ENCODE data around the gene SEC22B.
A peak's percentile ranks its signal among the peaks of the same experiment; 100 is the strongest.
"Not testable (repeated sequence)": the region's sequence is repeated elsewhere in the genome, so short reads cannot be mapped to it uniquely, and the experiment has no call there.

Gene SEC22B

DNA sequence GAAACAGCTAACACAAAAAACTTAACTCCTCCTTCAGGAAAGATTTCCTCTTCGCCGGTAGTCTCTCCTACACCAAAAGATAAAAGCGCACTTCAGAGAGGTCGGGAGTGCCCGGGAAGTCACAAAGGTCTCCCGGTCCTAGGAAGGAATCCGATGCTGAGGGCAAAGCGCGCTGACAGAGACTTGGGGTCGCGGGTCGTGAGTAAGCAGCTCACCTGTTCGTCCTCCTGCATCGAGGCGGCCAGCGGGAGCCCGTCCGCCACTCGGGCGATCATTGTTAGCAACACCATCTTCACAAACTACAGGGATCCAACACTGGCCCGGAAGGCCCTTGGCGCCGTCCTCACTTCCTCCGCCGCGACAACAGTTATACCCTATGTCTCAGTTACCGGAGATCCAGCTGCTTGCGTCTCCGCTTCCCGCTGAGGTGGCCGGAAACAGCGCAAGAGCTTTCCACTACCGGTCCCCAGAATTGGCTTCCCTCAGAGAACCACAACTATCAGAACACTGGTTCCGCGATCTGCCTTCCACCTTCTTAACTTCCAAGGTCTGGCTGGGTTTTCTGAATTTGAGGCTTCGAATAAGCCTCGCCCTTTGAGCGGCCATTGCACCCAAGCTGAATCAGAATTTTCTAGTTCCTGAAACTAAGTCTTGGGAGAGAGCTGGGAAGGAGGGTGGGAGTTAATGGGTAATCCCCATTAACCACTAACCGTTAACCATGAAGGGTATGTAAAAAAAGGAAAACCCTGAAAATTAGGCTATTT is at the start of gene SEC22B:
Gene SEC22B, minus strand, starts transcription at position 429 of the 764 bp plus-strand sequence. Its CDS starts 139 bp downstream, at position 290.
- peak in 55 of 56 donors; percentile 44 to 92 (median 82) for DNase-seq

- DNase-seq = not testable (repeated sequence)
Observed at GRCh38 chr1:120217933-120218332, 41.6 kb upstream of the SEC22B start.

GRCh38 chr1:120217175-120217929 is 41.0 kb upstream of the SEC22B start:
- DNase-seq = not testable (repeated sequence)

DNA sequence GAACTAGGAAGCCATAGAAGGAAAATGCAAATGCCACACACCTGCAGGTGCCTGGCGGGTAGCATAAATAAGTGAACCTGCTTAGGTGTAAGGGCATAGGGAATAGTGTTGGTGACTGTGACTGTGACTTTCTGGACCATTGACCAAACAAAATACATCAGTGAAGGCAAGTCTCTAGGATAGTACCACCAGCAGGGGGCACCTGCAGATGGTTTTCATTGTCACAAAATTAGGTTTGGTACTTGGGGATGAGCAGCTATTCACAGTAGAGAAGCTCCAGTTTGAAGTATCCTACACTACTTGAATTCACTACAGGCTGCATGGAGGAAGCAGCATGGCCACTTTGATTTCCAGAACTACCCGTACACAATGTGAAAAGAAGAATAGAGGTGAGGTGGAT is 37.3 kb upstream of the SEC22B start:
- not testable (repeated sequence) for DNase-seq

DNA sequence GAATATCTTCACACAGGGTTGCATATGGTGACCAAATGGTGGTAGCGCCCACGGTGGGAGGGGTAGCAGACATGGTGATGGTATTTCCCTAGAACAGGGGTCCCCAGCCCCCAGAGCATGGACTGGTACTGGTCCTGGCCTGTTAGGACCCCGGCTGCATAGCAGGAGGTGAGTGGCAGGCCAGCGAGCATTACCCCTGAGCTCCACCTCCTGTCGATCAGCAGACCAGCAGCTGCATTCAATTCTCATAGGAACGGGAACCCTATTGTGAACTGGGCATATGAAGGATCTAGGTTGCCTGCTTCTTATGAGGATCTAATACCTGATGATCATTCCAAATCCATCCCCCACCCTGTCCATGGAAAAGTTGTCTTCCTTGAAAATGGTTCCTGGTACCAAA is 34.4 kb upstream of the SEC22B start:
- DNase-seq = not testable (repeated sequence)

DNA sequence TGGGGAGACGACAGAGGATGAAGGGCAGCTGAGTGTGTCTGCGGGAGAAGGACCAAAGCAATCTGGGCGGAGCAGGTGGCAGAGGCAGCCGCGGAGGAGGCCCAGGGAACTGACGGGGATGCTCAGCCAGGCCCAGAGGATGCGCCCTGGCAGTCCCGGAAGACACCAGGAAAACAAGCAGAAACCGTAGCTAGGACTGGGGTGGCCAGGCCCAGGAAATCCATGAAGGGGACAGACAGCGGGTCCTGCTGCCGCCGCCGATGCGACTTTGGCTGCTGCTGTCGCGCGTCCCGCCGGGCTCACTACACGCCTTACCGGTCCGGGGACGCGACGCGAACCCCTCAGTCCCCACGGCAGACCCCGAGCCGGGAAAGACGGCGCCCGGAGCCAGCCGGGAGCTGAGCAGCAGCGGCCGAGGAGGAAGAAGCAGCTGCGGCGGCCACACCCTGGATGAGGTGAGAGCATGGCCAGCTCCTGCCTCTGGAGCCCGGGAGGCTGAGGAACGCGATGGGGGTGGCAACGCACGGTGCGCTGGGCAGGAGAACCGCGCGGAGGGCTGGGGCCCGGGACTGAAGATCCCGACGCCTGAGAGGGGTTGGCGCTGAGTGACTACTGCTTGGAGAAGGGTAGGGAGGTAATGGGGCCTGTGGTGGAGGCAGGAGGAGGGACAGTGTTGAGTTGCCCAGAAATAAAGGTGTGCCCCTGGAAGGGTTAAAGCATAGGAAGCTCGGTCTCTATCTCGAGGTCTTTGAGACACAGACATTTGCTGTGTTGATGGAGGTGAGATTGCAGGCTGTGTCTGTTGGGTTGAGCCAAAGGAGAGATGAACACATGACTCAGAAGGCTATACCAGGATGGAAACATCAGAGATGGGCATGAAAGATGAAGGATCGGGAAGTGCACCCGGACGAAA is 20.8 kb upstream of the SEC22B start:
- peak in 6 of 56 donors; percentile 9 to 35 (median 26) for DNase-seq

GRCh38 chr1:120188626-120189025 is 12.3 kb upstream of the SEC22B start:
- not testable (repeated sequence) for DNase-seq

DNA sequence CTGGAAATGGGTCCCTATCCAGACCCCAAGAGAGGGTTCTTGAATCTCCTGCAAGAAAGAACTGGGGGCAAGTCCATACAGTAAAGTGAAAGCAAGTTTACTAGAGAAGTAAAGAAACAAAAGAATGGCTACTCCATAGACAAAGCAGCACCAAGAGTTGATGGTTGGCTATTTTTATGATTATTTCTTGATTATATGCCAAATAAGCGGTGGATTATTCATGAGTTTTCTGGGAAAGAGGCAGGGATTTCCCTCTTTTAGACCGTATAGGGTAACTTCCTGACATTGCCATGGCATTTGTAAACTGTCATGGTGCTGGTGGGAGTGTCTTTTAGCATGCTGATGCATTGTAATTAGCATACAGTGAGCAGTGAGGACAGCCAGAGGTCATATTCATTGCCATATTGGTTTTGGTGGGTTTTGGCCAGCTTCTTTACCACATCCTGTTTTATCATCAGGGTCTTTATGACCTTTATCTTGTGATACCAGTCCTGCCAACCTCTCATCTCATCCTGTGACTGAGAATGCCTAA is 5.9 kb upstream of the SEC22B start:
- not testable (repeated sequence) for DNase-seq

- DNase-seq = peak in 2 of 56 donors; percentile 3 to 8
Observed at GRCh38 chr1:120179811-120180690, 3.7 kb upstream of the SEC22B start.

DNA sequence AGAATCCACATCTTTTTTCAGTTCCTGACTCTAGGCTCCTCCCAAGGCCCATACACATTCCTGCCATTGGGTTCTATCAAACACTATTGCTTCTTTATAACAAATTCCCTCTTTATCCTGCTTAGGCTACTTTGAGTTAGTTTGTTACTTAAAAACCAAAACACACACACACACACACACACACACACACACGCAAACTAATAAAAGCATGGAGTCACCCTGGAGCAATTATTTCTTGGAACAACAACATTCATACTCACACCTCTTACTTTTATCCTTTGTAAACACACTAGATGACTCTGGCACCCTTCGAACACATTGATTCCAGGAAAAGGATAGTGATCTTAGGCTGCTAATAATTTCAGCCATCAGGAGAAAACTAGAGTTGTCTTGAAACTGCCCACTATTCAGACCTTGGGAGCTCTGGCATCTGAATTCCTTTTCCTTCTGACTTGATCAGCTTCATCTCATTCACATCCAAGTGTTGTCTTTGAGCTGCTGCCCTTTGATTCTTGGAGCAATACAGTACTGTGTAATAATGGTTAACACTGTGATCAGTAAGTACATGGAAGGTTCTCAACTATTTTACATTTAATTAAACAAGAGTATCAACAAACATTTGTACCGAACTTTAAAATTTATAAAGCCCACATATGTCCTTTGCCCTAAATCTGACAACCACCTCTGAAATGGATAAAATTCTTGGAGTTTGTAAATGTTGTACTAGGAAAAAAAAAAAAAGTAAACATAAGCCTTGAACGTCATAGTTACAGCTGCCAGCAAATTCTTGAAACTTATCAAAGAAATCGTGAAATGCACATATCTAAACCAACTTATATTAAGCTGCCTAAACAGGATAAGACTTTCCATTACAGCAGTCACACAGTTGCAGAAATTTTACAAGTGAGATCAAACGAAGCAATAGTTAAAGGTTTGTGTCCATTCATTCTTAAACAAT is 2.8 kb upstream of the SEC22B start:
- DNase-seq = no peak

- not testable (repeated sequence) for DNase-seq
Observed at GRCh38 chr1:120178058-120178457, 1.7 kb upstream of the SEC22B start.

GRCh38 chr1:120175688-120176087 is 632 bp downstream of the SEC22B start:
- not testable (repeated sequence) for DNase-seq

DNA sequence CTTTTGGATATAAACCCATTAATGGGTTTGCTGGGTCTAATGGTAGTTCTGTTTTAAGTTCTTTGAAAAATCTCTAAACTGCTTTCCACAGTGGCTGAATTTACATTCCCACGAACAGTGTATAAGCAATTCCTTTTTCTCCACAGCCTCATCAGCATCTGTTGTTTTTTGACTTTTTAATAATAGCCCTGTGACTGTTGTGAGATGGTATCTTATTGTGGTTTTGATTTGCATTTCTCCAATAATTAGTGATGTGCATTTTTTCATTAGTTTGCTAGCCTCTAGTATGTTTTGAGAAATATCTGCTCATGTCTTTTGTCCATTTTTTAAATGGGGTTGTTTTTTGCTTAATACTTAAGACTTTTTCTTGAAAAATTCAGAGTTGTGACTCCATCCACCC is 11.6 kb downstream of the SEC22B start:
- not testable (repeated sequence) for DNase-seq

GRCh38 chr1:120162015-120162414 is 14.3 kb downstream of the SEC22B start:
- DNase-seq = not testable (repeated sequence)

DNA sequence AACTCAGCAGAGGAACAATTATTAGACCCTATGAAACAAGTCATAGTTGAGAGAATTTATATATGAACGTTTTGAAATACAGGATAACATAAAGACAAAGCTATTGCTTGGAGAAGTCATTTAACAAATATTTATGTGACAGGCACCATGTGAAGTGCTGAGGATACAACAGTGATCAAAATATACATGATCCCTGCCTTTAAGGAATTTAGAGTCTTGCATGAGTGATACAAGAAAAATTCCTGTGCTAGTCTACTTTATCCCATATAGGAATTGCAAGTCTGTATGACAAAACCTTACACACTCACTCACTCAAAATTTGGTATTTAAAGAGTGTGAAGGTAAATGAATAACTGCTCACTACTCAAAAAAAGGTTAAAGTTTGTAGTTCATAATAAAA is 17.8 kb downstream of the SEC22B start:
- not testable (repeated sequence) for DNase-seq

DNA sequence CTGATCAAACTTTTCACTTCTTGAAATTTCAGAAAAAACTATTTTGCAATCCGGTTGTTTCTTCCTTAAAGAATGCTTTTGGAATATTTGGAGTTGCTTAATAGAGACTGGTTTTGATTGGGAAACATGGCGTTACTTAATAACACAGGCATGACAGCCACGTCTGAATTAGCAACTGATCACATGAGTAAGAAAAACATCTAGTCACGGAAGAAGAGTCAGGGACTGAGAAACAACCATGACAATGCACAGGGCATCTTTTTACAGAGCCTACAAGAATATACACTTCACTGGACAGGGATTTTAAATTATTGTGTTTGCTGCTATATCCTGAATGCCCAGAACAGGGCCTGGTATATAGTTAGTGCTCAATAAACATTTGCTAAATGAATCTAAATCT is 18.2 kb downstream of the SEC22B start:
- DNase-seq = not testable (repeated sequence)

DNA sequence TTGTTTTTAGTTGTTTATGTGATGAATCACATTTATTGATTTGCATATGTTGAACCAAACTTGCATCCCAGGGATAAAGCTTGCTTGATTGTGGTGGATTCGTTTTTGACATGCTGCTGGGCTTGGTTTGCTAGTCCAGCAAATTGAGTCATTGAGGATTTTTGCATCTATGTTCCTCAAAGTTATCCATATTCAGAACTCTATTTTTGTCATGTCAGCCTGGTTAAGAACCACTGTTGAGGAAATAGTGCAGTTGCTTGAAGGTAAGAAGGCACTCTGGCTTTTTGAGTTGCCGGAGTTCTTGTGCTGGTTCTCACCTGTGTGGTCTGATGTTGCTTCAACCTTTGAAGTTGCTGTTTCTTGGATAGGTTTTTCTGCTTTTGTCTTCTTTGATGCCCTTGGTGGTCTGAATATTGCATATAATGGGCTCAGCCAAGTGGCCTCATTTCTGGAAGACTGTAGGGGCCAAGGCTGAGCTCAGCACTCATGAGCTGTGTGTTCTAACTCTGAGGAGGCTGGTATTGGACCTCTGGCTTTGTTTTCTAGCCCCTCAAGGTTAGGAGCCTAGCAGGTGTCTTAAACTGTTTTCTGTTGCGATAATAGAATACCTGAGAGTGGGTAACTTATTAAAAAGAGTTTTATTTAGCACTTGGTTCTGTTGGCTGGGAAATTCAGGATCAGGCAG is 26.0 kb downstream of the SEC22B start:
- not testable (repeated sequence) for DNase-seq

GRCh38 chr1:120149420-120150059 is 26.8 kb downstream of the SEC22B start:
- DNase-seq = not testable (repeated sequence)
